ENCODE data around the gene SESN2.

DNA sequence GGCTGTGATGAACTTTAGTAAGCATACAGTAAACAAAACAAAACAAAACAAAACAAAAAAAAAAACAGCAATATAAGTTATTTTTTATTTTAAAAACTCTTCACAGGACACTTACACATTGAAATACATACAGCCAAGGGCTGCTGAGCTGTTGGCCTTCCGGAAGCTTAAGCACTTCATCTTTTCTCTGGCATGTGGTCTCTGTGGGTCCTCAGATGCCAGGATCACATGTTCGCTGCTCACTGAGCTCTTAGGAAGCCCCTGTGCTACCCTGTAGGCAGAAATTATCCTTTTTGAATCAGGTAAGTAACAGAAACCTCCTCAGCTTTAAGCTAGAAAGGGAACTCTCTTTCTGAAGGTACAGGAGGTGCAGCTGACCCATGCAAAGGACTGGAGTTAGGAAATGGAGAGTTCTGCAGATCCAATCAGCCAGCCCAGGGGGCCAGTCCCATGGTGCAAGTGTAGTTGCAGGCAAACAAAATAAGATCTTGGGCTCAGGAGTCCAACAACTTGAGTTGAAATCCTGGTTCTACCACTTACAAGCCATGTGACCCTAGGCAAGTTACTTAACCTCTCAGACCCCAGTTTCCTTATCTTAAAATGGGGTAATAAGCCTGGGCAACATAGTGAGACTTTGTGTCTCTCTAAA, 47.1 kb downstream of the SESN2 start:
- TF ChIP-seq CHD2 (IDR thresholded peaks at IDR 0.05; ENCODE audit: low read length, partially characterized antibody) (no peak), SMC3 (IDR thresholded peaks at IDR 0.05) (no peak), JUN (IDR thresholded peaks at IDR 0.05) (no peak), POLR2A (IDR thresholded peaks at IDR 0.05; ENCODE audit: low read length) (no peak), MYC (IDR thresholded peaks at IDR 0.05; ENCODE audit: borderline replicate concordance, low read length) (no peak), CBX8 (IDR thresholded peaks at IDR 0.05) (no peak), JUNB (IDR thresholded peaks at IDR 0.05) (no peak)
- TF ChIP-seq, protein P1, sequence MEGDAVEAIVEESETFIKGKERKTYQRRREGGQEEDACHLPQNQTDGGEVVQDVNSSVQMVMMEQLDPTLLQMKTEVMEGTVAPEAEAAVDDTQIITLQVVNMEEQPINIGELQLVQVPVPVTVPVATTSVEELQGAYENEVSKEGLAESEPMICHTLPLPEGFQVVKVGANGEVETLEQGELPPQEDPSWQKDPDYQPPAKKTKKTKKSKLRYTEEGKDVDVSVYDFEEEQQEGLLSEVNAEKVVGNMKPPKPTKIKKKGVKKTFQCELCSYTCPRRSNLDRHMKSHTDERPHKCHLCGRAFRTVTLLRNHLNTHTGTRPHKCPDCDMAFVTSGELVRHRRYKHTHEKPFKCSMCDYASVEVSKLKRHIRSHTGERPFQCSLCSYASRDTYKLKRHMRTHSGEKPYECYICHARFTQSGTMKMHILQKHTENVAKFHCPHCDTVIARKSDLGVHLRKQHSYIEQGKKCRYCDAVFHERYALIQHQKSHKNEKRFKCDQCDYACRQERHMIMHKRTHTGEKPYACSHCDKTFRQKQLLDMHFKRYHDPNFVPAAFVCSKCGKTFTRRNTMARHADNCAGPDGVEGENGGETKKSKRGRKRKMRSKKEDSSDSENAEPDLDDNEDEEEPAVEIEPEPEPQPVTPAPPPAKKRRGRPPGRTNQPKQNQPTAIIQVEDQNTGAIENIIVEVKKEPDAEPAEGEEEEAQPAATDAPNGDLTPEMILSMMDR (IDR thresholded peaks at IDR 0.05), result no peak
- TF ChIP-seq, protein P2, sequence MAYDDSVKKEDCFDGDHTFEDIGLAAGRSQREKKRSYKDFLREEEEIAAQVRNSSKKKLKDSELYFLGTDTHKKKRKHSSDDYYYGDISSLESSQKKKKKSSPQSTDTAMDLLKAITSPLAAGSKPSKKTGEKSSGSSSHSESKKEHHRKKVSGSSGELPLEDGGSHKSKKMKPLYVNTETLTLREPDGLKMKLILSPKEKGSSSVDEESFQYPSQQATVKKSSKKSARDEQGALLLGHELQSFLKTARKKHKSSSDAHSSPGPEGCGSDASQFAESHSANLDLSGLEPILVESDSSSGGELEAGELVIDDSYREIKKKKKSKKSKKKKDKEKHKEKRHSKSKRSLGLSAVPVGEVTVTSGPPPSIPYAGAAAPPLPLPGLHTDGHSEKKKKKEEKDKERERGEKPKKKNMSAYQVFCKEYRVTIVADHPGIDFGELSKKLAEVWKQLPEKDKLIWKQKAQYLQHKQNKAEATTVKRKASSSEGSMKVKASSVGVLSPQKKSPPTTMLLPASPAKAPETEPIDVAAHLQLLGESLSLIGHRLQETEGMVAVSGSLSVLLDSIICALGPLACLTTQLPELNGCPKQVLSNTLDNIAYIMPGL (CRISPR knock-in tag; IDR thresholded peaks at IDR 0.05; ENCODE audit: borderline replicate concordance), result no peak

Measured in A549 (cell line).